ENCODE data around the gene ENTPD2. TPM values are rescaled to one million over a fixed set of nuclear protein-coding genes. Genes with fewer than 3 reads are reported as not detected.

The ENTPD2 gene
- total RNA-seq, 1 experiment from 2014 or later: 9.0 TPM

GRCh38 chr9:137025517-137025966 lies 28.3 kb downstream of the ENTPD2 start:
- TF ChIP-seq EZH2 (IDR thresholded peaks at IDR 0.05; ENCODE audit: low read depth) (no peak), CTCF (conservative IDR thresholded peaks at IDR 0.05) (no peak)
- intact Hi-C loops (cut with micrococcal nuclease; ENCODE audit: unreplicated experiment): loop anchor here (5.0 kb wide), 1 partner anchor 178 kb away; the partner anchor contains the start of gene PHPT1
- Histone ChIP-seq H3K4me2 (no peak overlapping the region), H3F3A (ENCODE audit: insufficient read depth, low read depth) (peaks cover 11% of the 10 kb centered on the region; the same call in 1 of the 2 replicates), H3K9me3 (ENCODE audit: insufficient read depth, low read depth) (no peaks in the 10 kb centered on the region), H3K27me3 (ENCODE audit: insufficient read depth, low read depth) (no peaks in the 10 kb centered on the region), H3K4me1 (replicated peaks; ENCODE audit: insufficient read depth) (peaks cover 8% of the 10 kb centered on the region; the same call in 1 of the 2 replicates), H2AFZ (no peak overlapping the region), H3K27ac (no peak overlapping the region), H3K36me3 (ENCODE audit: low read depth) (no peaks in the 10 kb centered on the region), H3K9me2 (ENCODE audit: insufficient read depth) (no peaks in the 10 kb centered on the region), H3K79me2 (ENCODE audit: low read depth) (no peaks in the 10 kb centered on the region), H4K20me1 (ENCODE audit: insufficient read depth) (no peaks in the 10 kb centered on the region; the same call in 1 of the 2 replicates), H3K4me3 (no peak overlapping the region)
- BruUV-seq (replicated peaks): no TSS peak
- ChIA-PET CTCF (interaction anchor here (0.6 to 1.1 kb wide), 3 partner anchors 10 to 202 kb away, joined by 3 to 5 read pairs (median 3); partner anchors contain the start of gene RNF224), POLR2A (ENCODE audit: unreplicated experiment) (interaction anchor here (0.6 to 0.7 kb wide), 2 partner anchors 32 to 33 kb away, joined by 6 to 18 read pairs; partner anchors contain the start of gene PAXX)
- peak in 1 of 2 experiments; percentile 86 for DNase-seq

GRCh38 chr9:137023583-137023991 lies 30.3 kb downstream of the ENTPD2 start:
- ChIA-PET POLR2A (ENCODE audit: unreplicated experiment) (no interaction called here), CTCF (no interaction called here)
- Histone ChIP-seq H3K36me3 (ENCODE audit: low read depth) (no peaks in the 10 kb centered on the region), H3K4me3 (no peak overlapping the region), H3K9me2 (ENCODE audit: insufficient read depth) (no peaks in the 10 kb centered on the region), H3K79me2 (ENCODE audit: low read depth) (no peaks in the 10 kb centered on the region), H3K4me2 (no peak overlapping the region), H3K9me3 (ENCODE audit: insufficient read depth, low read depth) (no peaks in the 10 kb centered on the region), H4K20me1 (ENCODE audit: insufficient read depth) (no peaks in the 10 kb centered on the region; the same call in 1 of the 2 replicates), H3F3A (ENCODE audit: insufficient read depth, low read depth) (peaks cover 7% of the 10 kb centered on the region; the same call in 1 of the 2 replicates), H3K27ac (no peak overlapping the region), H3K27me3 (ENCODE audit: insufficient read depth, low read depth) (no peaks in the 10 kb centered on the region), H2AFZ (no peak overlapping the region), H3K4me1 (replicated peaks; ENCODE audit: insufficient read depth) (peaks cover 1% of the 10 kb centered on the region; the same call in 1 of the 2 replicates)
- no TSS peak for BruUV-seq (replicated peaks)
- no peak for DNase-seq
- no peak for TF ChIP-seq CTCF (conservative IDR thresholded peaks at IDR 0.05)
- no peak for TF ChIP-seq EZH2 (IDR thresholded peaks at IDR 0.05; ENCODE audit: low read depth)
- intact Hi-C loops (cut with micrococcal nuclease; ENCODE audit: unreplicated experiment): no loop called here

GRCh38 chr9:137023157-137023556 lies 30.7 kb downstream of the ENTPD2 start:
- POLR2A ChIA-PET (ENCODE audit: unreplicated experiment): no interaction called here
- Histone ChIP-seq H3K4me1 (replicated peaks; ENCODE audit: insufficient read depth) (no peaks in the 10 kb centered on the region), H3K9me3 (ENCODE audit: insufficient read depth, low read depth) (no peaks in the 10 kb centered on the region), H3K36me3 (ENCODE audit: low read depth) (no peaks in the 10 kb centered on the region), H3K79me2 (ENCODE audit: low read depth) (no peaks in the 10 kb centered on the region), H3K9me2 (ENCODE audit: insufficient read depth) (no peaks in the 10 kb centered on the region), H3K27ac (no peak overlapping the region), H3K4me2 (no peak overlapping the region), H3K4me3 (no peak overlapping the region), H2AFZ (no peak overlapping the region), H4K20me1 (ENCODE audit: insufficient read depth) (no peaks in the 10 kb centered on the region; the same call in 1 of the 2 replicates), H3K27me3 (ENCODE audit: insufficient read depth, low read depth) (no peaks in the 10 kb centered on the region), H3F3A (ENCODE audit: insufficient read depth, low read depth) (peaks cover 7% of the 10 kb centered on the region; the same call in 1 of the 2 replicates)
- CTCF ChIA-PET: no interaction called here
- intact Hi-C loops (cut with micrococcal nuclease; ENCODE audit: unreplicated experiment): no loop called here
- no peak for DNase-seq
- BruUV-seq (replicated peaks): no TSS peak
- TF ChIP-seq EZH2 (IDR thresholded peaks at IDR 0.05; ENCODE audit: low read depth) (no peak), CTCF (conservative IDR thresholded peaks at IDR 0.05) (no peak)

All from PC-9 (cell line).